Measurements from ENCODE around the gene SOS2. TPM values are rescaled to one million over a fixed set of nuclear protein-coding genes. Genes with fewer than 3 reads are reported as not detected.
"Not testable (repeated sequence)": the region's sequence is repeated elsewhere in the genome, so short reads cannot be mapped to it uniquely, and the experiment has no call there.

Gene SOS2
- total and polyA plus RNA-seq, 10 donors, result 6.7 to 68.8 (median 48.2) TPM

- TF ChIP-seq POLR2AphosphoS5 (IDR thresholded peaks at IDR 0.05) (peak in 2 of 3 donors; percentile 11 to 47), POLR2A (IDR thresholded peaks at IDR 0.05) (no peak)
- TF ChIP-seq, protein P1, sequence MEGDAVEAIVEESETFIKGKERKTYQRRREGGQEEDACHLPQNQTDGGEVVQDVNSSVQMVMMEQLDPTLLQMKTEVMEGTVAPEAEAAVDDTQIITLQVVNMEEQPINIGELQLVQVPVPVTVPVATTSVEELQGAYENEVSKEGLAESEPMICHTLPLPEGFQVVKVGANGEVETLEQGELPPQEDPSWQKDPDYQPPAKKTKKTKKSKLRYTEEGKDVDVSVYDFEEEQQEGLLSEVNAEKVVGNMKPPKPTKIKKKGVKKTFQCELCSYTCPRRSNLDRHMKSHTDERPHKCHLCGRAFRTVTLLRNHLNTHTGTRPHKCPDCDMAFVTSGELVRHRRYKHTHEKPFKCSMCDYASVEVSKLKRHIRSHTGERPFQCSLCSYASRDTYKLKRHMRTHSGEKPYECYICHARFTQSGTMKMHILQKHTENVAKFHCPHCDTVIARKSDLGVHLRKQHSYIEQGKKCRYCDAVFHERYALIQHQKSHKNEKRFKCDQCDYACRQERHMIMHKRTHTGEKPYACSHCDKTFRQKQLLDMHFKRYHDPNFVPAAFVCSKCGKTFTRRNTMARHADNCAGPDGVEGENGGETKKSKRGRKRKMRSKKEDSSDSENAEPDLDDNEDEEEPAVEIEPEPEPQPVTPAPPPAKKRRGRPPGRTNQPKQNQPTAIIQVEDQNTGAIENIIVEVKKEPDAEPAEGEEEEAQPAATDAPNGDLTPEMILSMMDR (IDR thresholded peaks at IDR 0.05 in 8 of 11, conservative IDR thresholded peaks at IDR 0.05 in 3 of 11), result no peak
- Histone ChIP-seq H3K27ac (peak overlapping the region; percentile 85 to 98 (median 92)), H3K4me1 (peaks cover 29 to 83% (median 73%) of the 10 kb centered on the region in 6 donors), H3K36me3 (peaks cover 0 to 3% (median 0%) of the 10 kb centered on the region in 6 donors), H3K4me3 (no peak overlapping the region), H3K27me3 (replicated peaks in 1 of 7) (no peaks in the 10 kb centered on the region), H3K9me3 (no peaks in the 10 kb centered on the region)
- peak; percentile 81 for DNase-seq
- WGBS, 5 donors, result 62 to 74% (median 66%) methylated on average over 10 to 17 of the region's 17 CpGs
- intact Hi-C loops (cut with DNase I; ENCODE audit: low total_unique reads), result no loop called here
Measured at GRCh38 chr14:50083467-50084337, 147.7 kb downstream of the SOS2 start.

GRCh38 chr14:50082784-50083466 is 148.5 kb downstream of the SOS2 start:
- 59 to 70% (median 69%) methylated on average over 10 of the region's 10 CpGs for WGBS, 5 donors
- TF ChIP-seq, protein P1 (IDR thresholded peaks at IDR 0.05 in 8 of 11, conservative IDR thresholded peaks at IDR 0.05 in 3 of 11), result peak in 1 of 11 experiments; percentile 16
- TF ChIP-seq POLR2A (IDR thresholded peaks at IDR 0.05) (peak in 1 of 3 donors; percentile 62), POLR2AphosphoS5 (IDR thresholded peaks at IDR 0.05) (peak in 2 of 3 donors; percentile 65 to 83)
- Histone ChIP-seq H3K27ac (peak overlapping the region; percentile 85 to 98 (median 92)), H3K4me1 (peaks cover 28 to 76% (median 67%) of the 10 kb centered on the region in 6 donors), H3K27me3 (replicated peaks in 1 of 7) (no peaks in the 10 kb centered on the region), H3K36me3 (no peaks in the 10 kb centered on the region), H3K9me3 (no peaks in the 10 kb centered on the region), H3K4me3 (peak overlapping the region in 1 of 8 donors; percentile 35)
- DNase-seq, result peak; percentile 91
- intact Hi-C loops (cut with DNase I; ENCODE audit: low total_unique reads), result no loop called here

- no peak for DNase-seq
- intact Hi-C loops (cut with DNase I; ENCODE audit: low total_unique reads), result no loop called here
- WGBS, 5 donors, result 52 to 72% (median 61%) methylated on average over 8 of the region's 8 CpGs
Measured at GRCh38 chr14:50082308-50082742, 149.1 kb downstream of the SOS2 start.

DNA sequence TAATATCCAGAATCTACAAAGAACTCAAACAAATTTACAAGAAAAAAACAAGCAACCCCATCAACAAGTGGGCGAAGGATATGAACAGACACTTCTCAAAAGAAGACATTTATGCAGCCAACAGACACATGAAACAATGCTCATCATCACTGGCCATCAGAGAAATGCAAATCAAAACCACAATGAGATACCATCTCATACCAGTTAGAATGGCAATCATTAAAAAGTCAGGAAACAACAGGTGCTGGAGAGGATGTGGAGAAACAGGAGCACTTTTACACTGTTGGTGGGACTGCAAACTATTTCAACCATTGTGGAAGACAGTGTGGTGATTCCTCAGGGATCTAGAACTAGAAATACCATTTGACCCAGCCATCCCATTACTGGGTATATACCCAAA is 152.3 kb downstream of the SOS2 start:
- DNase-seq; H3K9me3 ChIP-seq; H3K36me3 ChIP-seq; H3K4me3 ChIP-seq; H3K27ac ChIP-seq; H3K27me3 ChIP-seq (replicated peaks in 1 of 7); intact Hi-C loops (cut with DNase I; ENCODE audit: low total_unique reads): not testable (repeated sequence)
- H3K4me1 ChIP-seq, result peaks cover 11 to 37% (median 31%) of the 10 kb centered on the region in 6 donors
- 81 to 100% (median 93%) methylated on average over 1 of the region's 1 CpG for WGBS, 5 donors

More at GRCh38 chr14:50082308-50082742, 149.1 kb downstream of the SOS2 start:
- H3K4me3 ChIP-seq, result peak overlapping the region in 1 of 8 donors; percentile 35
- H3K36me3 ChIP-seq, result no peaks in the 10 kb centered on the region
- no peaks in the 10 kb centered on the region for H3K9me3 ChIP-seq
- H3K27ac ChIP-seq, result peak overlapping the region; percentile 85 to 98 (median 92)
- no peaks in the 10 kb centered on the region for H3K27me3 ChIP-seq (replicated peaks in 1 of 7)
- peaks cover 23 to 70% (median 61%) of the 10 kb centered on the region in 6 donors for H3K4me1 ChIP-seq
- TF ChIP-seq POLR2AphosphoS5 (IDR thresholded peaks at IDR 0.05), result peak in 1 of 3 donors; percentile 27
- TF ChIP-seq, protein P1 (IDR thresholded peaks at IDR 0.05 in 8 of 11, conservative IDR thresholded peaks at IDR 0.05 in 3 of 11), result no peak

DNA sequence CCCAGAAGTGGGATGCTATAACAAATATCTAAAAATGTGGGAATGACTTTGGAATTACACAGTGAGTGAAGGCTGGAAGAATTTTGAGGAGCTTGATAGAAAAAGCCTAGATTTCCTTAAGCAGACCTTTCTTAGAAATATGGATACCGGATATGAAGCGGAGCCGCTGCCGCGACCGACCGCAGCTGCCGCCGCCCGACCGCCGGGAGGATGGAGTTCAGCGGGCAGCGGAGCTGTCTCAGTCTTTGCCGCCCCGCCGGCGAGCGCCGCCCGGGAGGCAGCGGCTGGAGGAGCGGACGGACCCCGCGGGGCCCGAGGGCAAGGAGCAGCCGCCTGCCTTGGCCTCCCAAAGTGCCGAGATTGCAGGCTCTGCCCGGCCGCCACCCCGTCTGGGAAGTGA is 157.7 kb downstream of the SOS2 start:
- H3K4me3 ChIP-seq; H3K27me3 ChIP-seq (replicated peaks in 1 of 7); H3K27ac ChIP-seq; H3K36me3 ChIP-seq; DNase-seq; H3K4me1 ChIP-seq; H3K9me3 ChIP-seq; intact Hi-C loops (cut with DNase I; ENCODE audit: low total_unique reads): not testable (repeated sequence)
- WGBS, 5 donors, result 94 to 97% (median 97%) methylated on average over 14 to 32 of the region's 32 CpGs

All from spleen (tissue), 11 donors.